ENCODE data around the gene EML6.

The EML6 gene

DNA sequence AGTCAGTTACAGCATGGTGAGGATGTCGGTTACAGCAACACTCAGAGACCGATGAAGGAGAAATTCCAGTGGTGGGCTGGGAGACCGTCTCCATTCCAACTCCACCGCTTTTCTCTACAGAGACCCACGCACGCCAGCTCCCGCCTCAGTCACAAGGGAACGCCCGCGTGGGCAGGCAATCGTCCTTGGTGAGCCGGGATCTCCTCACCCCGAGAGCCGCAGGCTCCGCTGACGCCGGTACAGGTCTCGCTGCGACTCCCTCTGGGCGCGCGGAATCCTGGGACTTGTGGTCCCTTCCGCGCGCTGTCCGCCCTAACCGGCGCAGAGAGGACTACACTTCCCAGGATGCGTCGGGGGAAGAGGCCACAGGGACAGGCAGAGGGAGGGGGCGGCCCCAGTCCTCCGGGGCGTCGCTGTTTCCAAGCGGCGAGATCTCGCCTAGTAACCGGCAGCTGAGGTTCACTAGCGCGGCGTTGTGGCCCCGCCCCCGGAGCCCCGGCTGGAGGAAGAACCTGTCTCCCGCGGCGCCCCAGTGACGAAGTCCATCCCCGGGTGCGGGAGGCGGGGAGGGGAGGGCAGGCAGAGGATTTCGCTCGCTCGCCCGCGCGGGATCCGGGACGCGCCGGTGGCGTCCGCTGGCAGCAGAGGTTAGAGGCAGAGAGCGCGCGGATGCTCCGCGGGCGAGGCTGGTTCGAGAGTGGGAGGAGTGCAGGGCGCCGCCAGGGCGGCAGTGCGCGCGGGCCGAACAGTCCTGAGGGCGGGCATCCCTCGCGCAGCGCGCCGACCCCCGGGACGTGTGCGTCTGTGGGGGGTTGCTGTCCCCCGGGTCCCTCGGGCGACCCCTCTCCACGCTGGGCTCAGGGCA lies at the start of gene EML6:
EML6 (plus strand) TSS at position 532 of the 865 bp plus-strand sequence. CDS start 1,400 bp downstream, outside the sequence.
- peak; percentile 98 for DNase-seq
- Histone ChIP-seq H3K27ac (peak within 1 kb of the TSS; percentile 78), H3K27me3 (replicated peaks) (peaks cover 4% of the 10 kb centered on the region), H3K36me3 (replicated peaks) (no peaks in the 10 kb centered on the region), H3K4me3 (ENCODE audit: low read depth, low read length) (peak within 1 kb of the TSS; percentile 79)
- TF ChIP-seq, protein P1, sequence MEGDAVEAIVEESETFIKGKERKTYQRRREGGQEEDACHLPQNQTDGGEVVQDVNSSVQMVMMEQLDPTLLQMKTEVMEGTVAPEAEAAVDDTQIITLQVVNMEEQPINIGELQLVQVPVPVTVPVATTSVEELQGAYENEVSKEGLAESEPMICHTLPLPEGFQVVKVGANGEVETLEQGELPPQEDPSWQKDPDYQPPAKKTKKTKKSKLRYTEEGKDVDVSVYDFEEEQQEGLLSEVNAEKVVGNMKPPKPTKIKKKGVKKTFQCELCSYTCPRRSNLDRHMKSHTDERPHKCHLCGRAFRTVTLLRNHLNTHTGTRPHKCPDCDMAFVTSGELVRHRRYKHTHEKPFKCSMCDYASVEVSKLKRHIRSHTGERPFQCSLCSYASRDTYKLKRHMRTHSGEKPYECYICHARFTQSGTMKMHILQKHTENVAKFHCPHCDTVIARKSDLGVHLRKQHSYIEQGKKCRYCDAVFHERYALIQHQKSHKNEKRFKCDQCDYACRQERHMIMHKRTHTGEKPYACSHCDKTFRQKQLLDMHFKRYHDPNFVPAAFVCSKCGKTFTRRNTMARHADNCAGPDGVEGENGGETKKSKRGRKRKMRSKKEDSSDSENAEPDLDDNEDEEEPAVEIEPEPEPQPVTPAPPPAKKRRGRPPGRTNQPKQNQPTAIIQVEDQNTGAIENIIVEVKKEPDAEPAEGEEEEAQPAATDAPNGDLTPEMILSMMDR (IDR thresholded peaks at IDR 0.05; ENCODE audit: low read depth, low read length, missing control alignments), result peak; percentile 39
- in situ Hi-C loops (cut with HindIII; ENCODE audit: low pct_ligation_motif_present, low sequenced_read_pairs), result no loop called here

DNA sequence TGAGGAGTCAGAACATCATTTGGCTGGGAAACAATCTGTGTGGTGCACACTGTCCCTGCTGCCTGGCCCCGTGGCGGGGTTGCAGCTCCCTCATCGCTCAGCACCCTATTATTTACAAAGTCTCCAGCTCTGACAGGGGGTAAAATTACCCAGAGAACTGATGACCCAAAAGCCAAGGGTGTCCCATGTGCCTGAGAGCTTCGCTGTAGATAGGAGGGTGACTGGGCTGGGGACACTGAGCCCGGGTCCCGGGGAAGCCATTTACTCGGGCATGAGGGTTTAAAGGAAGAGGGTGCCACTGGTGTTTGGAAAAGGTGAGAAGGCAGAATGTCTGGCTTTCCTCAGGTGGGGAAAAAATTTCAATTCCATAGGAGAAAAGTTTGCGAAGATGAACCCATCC lies 48.2 kb upstream of the EML6 start:
- in situ Hi-C loops (cut with HindIII; ENCODE audit: low pct_ligation_motif_present, low sequenced_read_pairs), result no loop called here
- Histone ChIP-seq H3K27me3 (replicated peaks) (no peaks in the 10 kb centered on the region), H3K36me3 (replicated peaks) (peaks cover 9% of the 10 kb centered on the region), H3K4me3 (ENCODE audit: low read depth, low read length) (no peak overlapping the region), H3K27ac (no peak overlapping the region)
- no peak for DNase-seq
- TF ChIP-seq, protein P1 (IDR thresholded peaks at IDR 0.05; ENCODE audit: low read depth, low read length, missing control alignments), result no peak

DNA sequence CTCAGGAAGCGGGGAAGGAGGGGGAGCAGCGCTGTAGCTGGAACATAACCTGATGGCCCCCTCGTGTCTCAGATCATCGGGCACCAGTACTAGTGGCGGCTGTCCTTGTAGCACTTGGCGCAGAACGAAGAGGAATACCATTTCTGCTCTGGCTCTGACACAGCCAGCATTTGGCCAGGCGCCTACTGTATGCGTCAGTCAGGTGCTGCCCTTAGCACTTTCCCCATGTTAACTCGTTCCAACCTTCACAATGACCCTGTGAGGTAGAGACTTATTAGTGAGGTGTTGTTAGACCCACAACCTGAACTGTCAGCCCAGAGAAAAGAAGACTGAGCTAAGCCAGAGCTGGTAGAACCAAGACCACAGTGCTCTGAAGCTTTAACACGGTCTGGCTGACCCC lies 47.7 kb upstream of the EML6 start:
- Histone ChIP-seq H3K27ac (no peak overlapping the region), H3K36me3 (replicated peaks) (peaks cover 5% of the 10 kb centered on the region), H3K4me3 (ENCODE audit: low read depth, low read length) (no peak overlapping the region), H3K27me3 (replicated peaks) (no peaks in the 10 kb centered on the region)
- DNase-seq, result no peak
- TF ChIP-seq, protein P1 (IDR thresholded peaks at IDR 0.05; ENCODE audit: low read depth, low read length, missing control alignments), result no peak
- in situ Hi-C loops (cut with HindIII; ENCODE audit: low pct_ligation_motif_present, low sequenced_read_pairs), result no loop called here

DNA sequence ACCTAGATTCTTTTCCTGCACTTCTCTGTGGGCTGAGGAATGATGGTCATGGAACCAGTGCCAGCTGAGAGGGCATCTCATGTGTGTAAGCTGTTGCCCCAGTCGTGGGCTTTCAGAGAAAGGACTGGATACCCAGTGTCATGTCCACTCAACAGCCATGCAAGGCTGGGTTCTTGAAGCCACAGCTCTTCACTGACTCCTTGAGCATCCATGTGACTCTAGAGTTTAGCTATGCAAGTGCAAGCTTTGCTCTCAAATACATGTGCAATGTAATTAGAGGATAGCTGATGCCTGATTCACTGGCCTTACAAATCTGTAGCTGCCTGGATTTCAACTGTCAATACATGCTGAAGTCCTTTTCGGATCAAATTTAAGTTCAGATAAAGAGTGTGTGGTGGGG lies 46.8 kb upstream of the EML6 start:
- H3K27ac ChIP-seq, result no peak overlapping the region
- TF ChIP-seq, protein P1 (IDR thresholded peaks at IDR 0.05; ENCODE audit: low read depth, low read length, missing control alignments), result no peak

DNA sequence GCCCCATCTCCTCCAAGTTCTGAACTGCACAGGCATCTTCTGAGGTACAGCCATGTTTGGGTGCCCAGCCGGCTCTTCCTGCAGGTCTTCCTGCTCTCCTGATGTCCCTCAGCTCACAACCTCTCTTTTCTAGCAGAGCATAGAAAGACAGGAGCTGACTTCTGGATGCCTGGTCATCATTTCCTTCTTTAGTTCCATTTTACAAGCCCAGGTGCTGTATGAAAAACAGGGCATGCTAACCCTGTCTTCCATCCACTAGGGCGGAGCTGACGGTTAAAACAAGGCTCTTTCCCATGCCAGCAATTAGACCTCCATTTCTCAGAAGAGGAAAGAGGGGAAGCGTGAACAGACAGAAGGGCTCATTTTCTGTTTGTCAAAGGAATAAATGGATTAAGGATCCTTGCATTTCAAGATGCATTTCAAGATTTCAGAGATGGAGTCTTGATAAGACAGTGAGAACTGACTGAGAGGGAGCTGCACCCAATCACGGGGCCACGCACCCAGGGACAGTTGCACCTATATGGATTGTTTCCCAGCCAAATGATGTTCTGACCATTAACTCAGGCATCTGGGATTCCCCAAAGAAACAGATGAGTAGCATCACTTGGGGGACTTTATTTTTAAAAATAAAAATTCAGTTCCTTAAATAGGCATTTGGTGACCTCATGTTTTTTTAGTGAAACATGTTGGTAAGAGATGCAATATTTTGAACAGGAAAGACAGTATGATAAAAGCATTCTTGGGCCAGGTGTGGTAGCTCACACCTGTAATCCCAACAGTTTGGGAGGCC lies 45.8 kb upstream of the EML6 start:
- H3K36me3 ChIP-seq (replicated peaks), result no peaks in the 10 kb centered on the region
- in situ Hi-C loops (cut with HindIII; ENCODE audit: low pct_ligation_motif_present, low sequenced_read_pairs), result no loop called here
- H3K4me3 ChIP-seq (ENCODE audit: low read depth, low read length), result no peak overlapping the region
- H3K27me3 ChIP-seq (replicated peaks), result no peaks in the 10 kb centered on the region
- TF ChIP-seq, protein P1 (IDR thresholded peaks at IDR 0.05; ENCODE audit: low read depth, low read length, missing control alignments), result no peak
- no peak for DNase-seq
- no peak overlapping the region for H3K27ac ChIP-seq

More for the DNA sequence above, 46.8 kb upstream of the EML6 start:
- DNase-seq, result no peak
- Histone ChIP-seq H3K36me3 (replicated peaks) (no peaks in the 10 kb centered on the region), H3K4me3 (ENCODE audit: low read depth, low read length) (no peak overlapping the region), H3K27me3 (replicated peaks) (no peaks in the 10 kb centered on the region)
- in situ Hi-C loops (cut with HindIII; ENCODE audit: low pct_ligation_motif_present, low sequenced_read_pairs), result no loop called here
